ENCODE results near the gene COL18A1.

DNA sequence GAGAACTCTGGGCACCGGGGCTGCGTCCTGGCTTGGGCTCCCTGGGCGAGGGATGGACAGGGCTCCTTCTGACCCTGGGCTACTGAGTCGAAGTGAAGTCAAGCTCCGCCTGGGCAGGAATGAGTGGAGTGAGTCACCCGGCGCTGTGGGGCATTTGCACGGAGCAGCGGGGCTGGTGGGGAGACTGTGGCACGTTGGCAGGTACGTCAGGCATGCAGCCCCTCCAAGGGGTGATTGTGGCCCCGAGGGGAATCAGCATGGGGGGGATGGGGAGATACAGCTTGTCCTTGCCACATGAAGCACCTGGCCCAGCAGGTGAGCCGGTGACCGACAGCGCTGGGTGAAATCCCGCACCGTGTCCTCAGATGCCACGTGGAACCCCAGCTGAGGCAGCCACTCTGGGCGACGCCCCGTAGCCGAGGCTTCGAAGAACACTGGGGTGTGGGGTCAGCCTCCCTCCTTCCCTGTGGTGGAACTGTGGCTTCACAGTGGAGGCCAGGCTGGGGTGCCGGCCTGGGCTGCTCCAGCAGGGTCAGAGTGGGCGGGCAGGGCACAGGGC is 62.3 kb downstream of the COL18A1 start:
- TF ChIP-seq, protein P1, sequence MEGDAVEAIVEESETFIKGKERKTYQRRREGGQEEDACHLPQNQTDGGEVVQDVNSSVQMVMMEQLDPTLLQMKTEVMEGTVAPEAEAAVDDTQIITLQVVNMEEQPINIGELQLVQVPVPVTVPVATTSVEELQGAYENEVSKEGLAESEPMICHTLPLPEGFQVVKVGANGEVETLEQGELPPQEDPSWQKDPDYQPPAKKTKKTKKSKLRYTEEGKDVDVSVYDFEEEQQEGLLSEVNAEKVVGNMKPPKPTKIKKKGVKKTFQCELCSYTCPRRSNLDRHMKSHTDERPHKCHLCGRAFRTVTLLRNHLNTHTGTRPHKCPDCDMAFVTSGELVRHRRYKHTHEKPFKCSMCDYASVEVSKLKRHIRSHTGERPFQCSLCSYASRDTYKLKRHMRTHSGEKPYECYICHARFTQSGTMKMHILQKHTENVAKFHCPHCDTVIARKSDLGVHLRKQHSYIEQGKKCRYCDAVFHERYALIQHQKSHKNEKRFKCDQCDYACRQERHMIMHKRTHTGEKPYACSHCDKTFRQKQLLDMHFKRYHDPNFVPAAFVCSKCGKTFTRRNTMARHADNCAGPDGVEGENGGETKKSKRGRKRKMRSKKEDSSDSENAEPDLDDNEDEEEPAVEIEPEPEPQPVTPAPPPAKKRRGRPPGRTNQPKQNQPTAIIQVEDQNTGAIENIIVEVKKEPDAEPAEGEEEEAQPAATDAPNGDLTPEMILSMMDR (IDR thresholded peaks at IDR 0.05 in 4 of 5, conservative IDR thresholded peaks at IDR 0.05 in 1 of 5) = no peak
- TF ChIP-seq POLR2A (IDR thresholded peaks at IDR 0.05) = no peak
